ENCODE data around the gene OTOF. TPM values are rescaled to one million over a fixed set of nuclear protein-coding genes. Genes with fewer than 3 reads are reported as not detected.

The OTOF gene
- total and polyA plus RNA-seq, 2 of the 4 experiments (the other 2 are of a cell fraction), result 0.03 TPM; not detected in 1

DNA sequence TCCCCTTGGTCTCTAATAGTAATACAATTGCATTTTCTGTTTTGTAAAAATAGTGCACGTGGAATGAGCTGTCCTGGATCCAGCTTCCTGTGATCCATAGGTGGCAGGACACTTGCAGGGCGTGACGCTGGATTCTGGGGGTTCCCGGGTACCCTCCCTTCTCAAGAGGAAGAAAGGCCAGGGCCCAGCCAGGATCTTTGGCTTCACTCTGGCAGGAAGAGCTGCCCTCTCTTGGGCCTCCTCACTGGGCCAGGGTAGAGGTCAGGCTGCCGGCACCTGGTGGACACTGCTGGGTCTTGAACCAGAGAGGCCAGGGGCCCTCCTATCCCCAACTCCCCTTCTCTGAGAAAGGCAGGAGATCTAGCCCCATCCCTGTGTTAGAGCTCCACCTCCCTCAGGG, 37.8 kb upstream of the OTOF start:
- Histone ChIP-seq H3K56ac (ENCODE audit: extremely low read depth, insufficient read depth, low read length) (no peak overlapping the region), H2BK120ac (ENCODE audit: low read depth, low read length) (no peak overlapping the region), H2BK20ac (ENCODE audit: low read depth, low read length) (no peak overlapping the region), H3K14ac (replicated peaks; ENCODE audit: low read depth, low read length) (no peak overlapping the region), H2BK15ac (ENCODE audit: low read depth, low read length) (no peak overlapping the region), H3K27ac (ENCODE audit: insufficient read depth, low read length) (no peak overlapping the region), H4K8ac (ENCODE audit: low read depth in 2 of 2, low read length in 2 of 2) (no peak overlapping the region), H2AK5ac (ENCODE audit: low read depth, low read length) (no peak overlapping the region), H3K18ac (ENCODE audit: low read depth, low read length) (no peak overlapping the region), H3K4me2 (ENCODE audit: low read depth, low read length) (no peak overlapping the region), H3K9me3 (ENCODE audit: control insufficient read depth, insufficient read depth, low read length) (no peaks in the 10 kb centered on the region), H2AK9ac (replicated peaks; ENCODE audit: low read depth, low read length, poor library complexity) (no peak overlapping the region), H3K4me1 (ENCODE audit: control insufficient read depth, insufficient read depth, low read length) (no peaks in the 10 kb centered on the region), H3K27me3 (ENCODE audit: control insufficient read depth, insufficient read depth, low read length) (peaks cover 61% of the 10 kb centered on the region), H3K4me3 (ENCODE audit: insufficient read depth, low read depth, low read length) (no peak overlapping the region), H4K91ac (ENCODE audit: insufficient read depth, low read depth, low read length) (no peak overlapping the region), H2BK5ac (ENCODE audit: low read depth, low read length, poor library complexity, severe bottlenecking) (no peak overlapping the region), H4K20me1 (ENCODE audit: insufficient read depth, low read length) (no peaks in the 10 kb centered on the region), H3K4ac (ENCODE audit: low read depth, low read length) (no peak overlapping the region), H3K36me3 (ENCODE audit: control insufficient read depth, insufficient read depth, low read length) (no peaks in the 10 kb centered on the region), H3K23ac (ENCODE audit: low read depth, low read length) (no peak overlapping the region), H3K79me1 (ENCODE audit: low read depth in 1 of 2, low read length in 2 of 2) (no peaks in the 10 kb centered on the region), H3K9me1 (ENCODE audit: insufficient read depth, low read length) (no peaks in the 10 kb centered on the region), H4K5ac (ENCODE audit: low read depth, low read length) (no peak overlapping the region), H2AFZ (replicated peaks; ENCODE audit: low read length, poor library complexity) (no peak overlapping the region), H3K9ac (ENCODE audit: low read depth, low read length) (no peak overlapping the region)
- BruUV-seq (replicated peaks), result no TSS peak
- TF ChIP-seq, protein P1, sequence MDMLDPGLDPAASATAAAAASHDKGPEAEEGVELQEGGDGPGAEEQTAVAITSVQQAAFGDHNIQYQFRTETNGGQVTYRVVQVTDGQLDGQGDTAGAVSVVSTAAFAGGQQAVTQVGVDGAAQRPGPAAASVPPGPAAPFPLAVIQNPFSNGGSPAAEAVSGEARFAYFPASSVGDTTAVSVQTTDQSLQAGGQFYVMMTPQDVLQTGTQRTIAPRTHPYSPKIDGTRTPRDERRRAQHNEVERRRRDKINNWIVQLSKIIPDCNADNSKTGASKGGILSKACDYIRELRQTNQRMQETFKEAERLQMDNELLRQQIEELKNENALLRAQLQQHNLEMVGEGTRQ (IDR thresholded peaks at IDR 0.05; ENCODE audit: low read depth, low read length), result no peak
- no peak for TF ChIP-seq MXI1 (IDR thresholded peaks at IDR 0.05; ENCODE audit: borderline replicate concordance, low read depth, low read length)
- TF ChIP-seq, protein P2, sequence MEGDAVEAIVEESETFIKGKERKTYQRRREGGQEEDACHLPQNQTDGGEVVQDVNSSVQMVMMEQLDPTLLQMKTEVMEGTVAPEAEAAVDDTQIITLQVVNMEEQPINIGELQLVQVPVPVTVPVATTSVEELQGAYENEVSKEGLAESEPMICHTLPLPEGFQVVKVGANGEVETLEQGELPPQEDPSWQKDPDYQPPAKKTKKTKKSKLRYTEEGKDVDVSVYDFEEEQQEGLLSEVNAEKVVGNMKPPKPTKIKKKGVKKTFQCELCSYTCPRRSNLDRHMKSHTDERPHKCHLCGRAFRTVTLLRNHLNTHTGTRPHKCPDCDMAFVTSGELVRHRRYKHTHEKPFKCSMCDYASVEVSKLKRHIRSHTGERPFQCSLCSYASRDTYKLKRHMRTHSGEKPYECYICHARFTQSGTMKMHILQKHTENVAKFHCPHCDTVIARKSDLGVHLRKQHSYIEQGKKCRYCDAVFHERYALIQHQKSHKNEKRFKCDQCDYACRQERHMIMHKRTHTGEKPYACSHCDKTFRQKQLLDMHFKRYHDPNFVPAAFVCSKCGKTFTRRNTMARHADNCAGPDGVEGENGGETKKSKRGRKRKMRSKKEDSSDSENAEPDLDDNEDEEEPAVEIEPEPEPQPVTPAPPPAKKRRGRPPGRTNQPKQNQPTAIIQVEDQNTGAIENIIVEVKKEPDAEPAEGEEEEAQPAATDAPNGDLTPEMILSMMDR (conservative IDR thresholded peaks at IDR 0.05; ENCODE audit: low read depth, low read length), result no peak
- TF ChIP-seq, protein P3, sequence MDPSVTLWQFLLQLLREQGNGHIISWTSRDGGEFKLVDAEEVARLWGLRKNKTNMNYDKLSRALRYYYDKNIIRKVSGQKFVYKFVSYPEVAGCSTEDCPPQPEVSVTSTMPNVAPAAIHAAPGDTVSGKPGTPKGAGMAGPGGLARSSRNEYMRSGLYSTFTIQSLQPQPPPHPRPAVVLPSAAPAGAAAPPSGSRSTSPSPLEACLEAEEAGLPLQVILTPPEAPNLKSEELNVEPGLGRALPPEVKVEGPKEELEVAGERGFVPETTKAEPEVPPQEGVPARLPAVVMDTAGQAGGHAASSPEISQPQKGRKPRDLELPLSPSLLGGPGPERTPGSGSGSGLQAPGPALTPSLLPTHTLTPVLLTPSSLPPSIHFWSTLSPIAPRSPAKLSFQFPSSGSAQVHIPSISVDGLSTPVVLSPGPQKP (IDR thresholded peaks at IDR 0.05; ENCODE audit: borderline replicate concordance, low read depth, low read length), result no peak
- TF ChIP-seq SMC3 (IDR thresholded peaks at IDR 0.05; ENCODE audit: low read depth, low read length), result no peak
- TF ChIP-seq FOS (IDR thresholded peaks at IDR 0.05; ENCODE audit: low read depth, low read length), result no peak
- no peak for TF ChIP-seq MAFK (IDR thresholded peaks at IDR 0.05; ENCODE audit: low read depth, low read length)
- WGBS, 2 experiments (ENCODE audit: extremely low coverage in 2 of 2, insufficient read length in 1 of 2), result 50% methylated on average over 2 of the region's 5 CpGs; no CpG with 5 or more reads in 1 of the 2 experiments
- intact Hi-C loops (cut with micrococcal nuclease), result no loop called here
- in situ Hi-C loops (cut with MboI; ENCODE audit: low sequenced_read_pairs), result no loop called here
- dilution Hi-C loops (cut with HindIII; ENCODE audit: low sequenced_read_pairs, unreplicated experiment), result no loop called here
- CTCF ChIA-PET, result interaction anchor here (0.6 kb wide), 1 partner anchor 390 kb away, joined by 4 read pairs; no protein-coding TSS in a partner anchor
- POLR2A ChIA-PET (ENCODE audit: unreplicated experiment), result no interaction called here
- DNase-seq, result no peak
- ATAC-seq (ENCODE audit: low read depth), result no peak
